Renal cortical epithelial cell (primary cell): ENCODE measurements around the gene TRIM59. TPM values are rescaled to one million over a fixed set of nuclear protein-coding genes. Genes with fewer than 3 reads are reported as not detected.

Experiments used
- DNase-seq: peaks from one replicate; pipeline ENCODE4 v3.0.0-alpha.2; 2011; ENCODE audit warnings: low read depth
- total RNA-seq: library from RNA; depleted of rRNA; stranded (reverse); fragments of >200 nt; gene quantifications from 2 replicates; pipeline ENCODE4 v1.2.3, GENCODE V29; 2014

TRIM59 gene
- total RNA-seq, 1 donor from 2014 or later = 18.8 TPM

GRCh38 chr3:160403028-160403545, 46.5 kb downstream of the TRIM59 start:
- no peak for DNase-seq

- DNase-seq = no peak
Measured at GRCh38 chr3:160402221-160403027, 47.2 kb downstream of the TRIM59 start.

GRCh38 chr3:160401291-160402095, 48.1 kb downstream of the TRIM59 start:
- peak; percentile 51 for DNase-seq

GRCh38 chr3:160400702-160401150, 48.9 kb downstream of the TRIM59 start:
- DNase-seq = no peak

DNA sequence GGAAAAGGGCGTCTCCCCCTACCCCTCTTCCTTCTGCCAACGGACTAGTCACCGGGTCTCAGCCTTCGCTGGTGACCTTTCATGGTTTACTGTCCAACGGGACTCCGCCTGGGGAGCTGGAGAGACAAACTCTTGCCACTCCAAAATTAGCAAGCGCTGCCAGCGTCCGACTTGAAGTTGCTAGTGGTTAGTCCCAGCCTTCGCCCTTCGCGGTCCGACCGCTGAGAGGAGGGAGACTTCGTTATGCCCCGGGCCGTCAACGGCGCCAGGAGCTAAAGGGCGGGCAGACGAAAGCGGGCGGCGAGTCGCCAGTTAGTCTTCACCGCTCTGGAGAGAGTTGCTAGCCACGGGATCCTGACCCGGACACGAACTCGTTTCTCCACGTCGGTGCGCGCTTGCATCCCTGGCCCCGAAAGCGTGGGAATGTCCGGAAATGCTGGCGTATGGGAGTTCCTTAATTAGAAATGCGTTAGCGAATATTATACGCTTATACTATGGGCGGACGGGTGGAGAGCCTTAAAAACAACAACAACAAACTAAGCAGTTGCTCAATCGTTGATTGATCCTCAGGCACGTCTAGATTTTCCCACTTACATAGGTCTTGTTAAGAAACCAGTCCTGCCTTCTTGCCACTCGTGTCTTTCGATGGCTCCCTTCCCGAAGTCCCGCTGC, 49.4 kb downstream of the TRIM59 start:
- peak; percentile 36 for DNase-seq

GRCh38 chr3:160399125-160400029, 50.2 kb downstream of the TRIM59 start, which contains the start of the genes IFT80 and SMC4:
Gene IFT80, minus strand, starts transcription at chr3:160399225. Its CDS starts 14,625 bp downstream, at chr3:160384600.
Gene SMC4, plus strand, starts transcription at chr3:160399650. Its CDS starts 1,177 bp downstream, at chr3:160400827.
- DNase-seq = peak; percentile 93

DNA sequence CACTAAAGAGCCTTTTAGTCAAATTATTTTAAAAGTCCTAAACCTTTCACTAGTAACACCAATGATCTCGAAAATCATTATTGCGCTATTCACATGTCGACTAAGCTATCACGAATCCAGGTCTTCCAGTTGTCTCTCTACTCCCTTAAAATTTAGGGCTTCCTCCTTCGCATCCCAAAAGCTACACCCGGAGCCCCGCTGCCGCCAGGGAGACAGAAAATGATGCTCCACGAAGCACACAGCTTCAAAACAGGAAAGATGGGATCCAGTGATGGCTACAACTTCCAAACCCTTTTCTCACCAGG, 50.8 kb downstream of the TRIM59 start:
- DNase-seq = no peak

DNA sequence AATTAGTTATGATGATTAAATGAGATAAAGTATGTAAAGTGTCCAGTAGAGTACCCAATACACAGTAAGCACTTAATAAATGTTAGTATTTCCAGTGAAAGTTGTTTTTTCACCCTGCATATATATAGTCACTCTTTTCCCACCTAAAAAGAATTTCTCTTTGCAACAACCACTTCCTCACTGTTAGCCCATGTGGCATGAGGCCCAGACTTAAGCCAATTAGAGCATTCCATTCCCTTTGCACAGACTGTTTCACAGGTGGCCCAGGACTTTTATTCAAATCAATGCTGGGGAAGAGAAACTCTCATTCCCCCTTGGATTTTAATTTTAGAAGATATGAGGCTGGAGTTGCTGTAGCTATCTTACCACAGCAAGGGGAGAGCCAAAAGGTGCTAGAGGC, 54.3 kb downstream of the TRIM59 start:
- peak; percentile 73 for DNase-seq

DNA sequence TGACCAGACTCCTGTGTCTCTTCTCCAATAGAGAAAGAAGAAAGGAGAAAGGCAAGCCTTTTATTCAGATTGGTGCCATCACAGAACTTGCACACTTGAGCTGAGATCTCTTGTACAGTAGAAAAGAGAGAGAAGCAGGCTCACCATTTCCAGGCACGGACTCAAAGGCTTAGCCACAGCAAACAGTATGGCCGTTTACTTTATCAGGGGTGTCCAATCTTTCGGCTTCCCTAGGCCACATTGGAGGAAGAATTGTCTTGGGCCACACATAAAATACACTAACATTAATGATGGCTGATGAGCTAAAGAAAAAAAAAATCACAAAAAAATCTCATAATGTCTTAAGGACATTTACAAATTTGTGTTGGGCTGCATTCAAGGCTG, 55.6 kb downstream of the TRIM59 start:
- DNase-seq = no peak

DNA sequence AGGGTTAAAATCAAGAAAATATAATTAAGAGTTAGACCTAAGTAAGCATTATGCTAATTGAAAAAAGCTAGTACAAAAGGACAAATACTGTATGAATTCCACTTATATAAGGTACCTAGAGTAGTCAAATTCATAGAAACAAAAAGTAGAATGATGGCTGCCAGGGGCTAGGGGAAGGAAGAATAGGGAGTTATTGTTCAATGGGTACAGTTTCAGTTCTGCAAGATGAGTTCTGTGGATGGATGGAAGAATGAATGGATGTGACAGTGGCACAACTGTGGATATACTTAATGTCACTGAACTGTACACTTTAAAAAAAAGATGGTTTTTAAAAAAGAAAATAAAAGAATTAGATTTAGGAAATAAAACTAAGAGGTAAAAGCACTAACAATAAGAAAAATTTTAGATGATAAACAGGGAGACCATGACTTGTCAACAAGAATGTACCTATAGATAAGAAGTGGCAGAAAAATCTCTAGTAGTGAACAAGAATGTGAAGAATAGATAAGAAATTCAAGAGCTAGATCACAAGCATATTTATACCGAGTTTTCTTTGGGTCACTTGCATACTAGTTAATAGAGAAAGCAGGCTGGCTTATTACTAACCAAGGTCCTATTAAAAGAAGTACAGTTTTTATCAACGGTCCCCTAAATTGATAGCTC, 56.1 kb downstream of the TRIM59 start:
- no peak for DNase-seq

- DNase-seq = no peak
Measured at GRCh38 chr3:160392798-160393197, 56.8 kb downstream of the TRIM59 start.

DNA sequence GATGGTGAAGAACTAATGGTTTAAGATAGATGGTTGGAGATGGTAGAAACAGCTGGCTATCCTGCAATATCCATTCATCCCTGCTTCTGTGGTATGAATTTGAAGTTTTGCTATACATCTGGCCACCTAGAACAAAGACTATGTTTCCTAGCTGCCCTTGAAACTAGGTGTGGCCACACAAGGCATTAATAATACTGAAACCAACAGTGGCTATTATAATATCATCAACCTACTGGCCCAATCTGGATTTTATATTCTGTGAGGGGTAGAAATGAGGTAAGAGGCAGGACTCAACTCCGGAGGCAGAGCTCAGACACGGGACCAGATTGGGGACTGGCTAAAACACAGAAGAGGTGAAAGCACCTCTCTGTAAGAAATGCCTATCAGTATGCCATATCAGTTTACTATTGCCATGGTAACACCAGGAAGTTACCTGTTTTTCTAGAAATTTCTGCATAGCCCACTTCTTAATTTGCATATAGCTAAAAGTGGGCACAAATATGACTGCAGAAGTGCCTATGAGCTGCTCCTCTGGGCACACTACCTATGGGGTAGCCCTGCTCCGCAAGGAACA, 58.9 kb downstream of the TRIM59 start:
- DNase-seq = no peak

Other genes starting within 250 kb of the TRIM59 start
- not detected in 2 replicates for gene C3orf80, start 224.4 kb downstream of the TRIM59 start, total RNA-seq
- 66.2 and 81.8 TPM in 2 replicates for gene IFT80, start 50.6 kb downstream of the TRIM59 start, total RNA-seq
- gene SMC4, start 50.1 kb downstream of the TRIM59 start, total RNA-seq = 32.3 and 39.8 TPM in 2 replicates
- gene KPNA4, start 115.8 kb upstream of the TRIM59 start, total RNA-seq = 32.3 and 36.7 TPM in 2 replicates
- 0.35 and 0.87 TPM in 2 replicates for gene ARL14, start 227.4 kb upstream of the TRIM59 start, total RNA-seq